Activated CD4-positive, alpha-beta T cell treated with anti-CD3 and anti-CD28 coated beads, Interleukin-2, amount 10 ng/mL, durations not matched to agents 7 days and 5 days (primary cell): Measurements from ENCODE around the gene FGF22. TPM values are rescaled to one million over a fixed set of nuclear protein-coding genes. Genes with fewer than 3 reads are reported as not detected.
A peak's percentile ranks its signal among the peaks of the same experiment; 100 is the strongest.

Source experiments
- CTCF ChIA-PET: fragments of 350-600 bp; sonication (Branson Sonifier 250); formaldehyde crosslinking; loops from one replicate; lab custom pipeline; 2021; ENCODE audit warnings: antibody characterized with exemption; lab: Charles Lee
- POLR2A ChIA-PET: fragments of 350-600 bp; sonication (Branson Sonifier 250); formaldehyde crosslinking; loops from one replicate; lab custom pipeline; 2021; ENCODE audit warnings: antibody characterized with exemption; lab: Charles Lee
- DNase-seq: peaks from one replicate; pipeline ENCODE4 v3.0.0-alpha.2; 2020
- H3K27ac Mint-ChIP-seq: one replicate; pipeline ENCODE4 v1.8.0; 2021; ENCODE audit warnings: mild to moderate bottlenecking, moderate library complexity, mixed read lengths
- H3K27me3 Mint-ChIP-seq: one replicate; pipeline ENCODE4 v1.8.0; 2021; ENCODE audit warnings: mixed read lengths
- H3K36me3 Mint-ChIP-seq: one replicate; pipeline ENCODE4 v1.8.0; 2021; ENCODE audit warnings: low read depth, mixed read lengths
- H3K4me1 Mint-ChIP-seq: one replicate; pipeline ENCODE4 v1.8.0; 2021; ENCODE audit warnings: mixed read lengths
- H3K4me3 Mint-ChIP-seq: one replicate; pipeline ENCODE4 v1.8.0; 2021; ENCODE audit warnings: mild to moderate bottlenecking, moderate library complexity, mixed read lengths
- H3K9me3 Mint-ChIP-seq: one replicate; pipeline ENCODE4 v1.8.0; 2021; ENCODE audit warnings: mixed read lengths
- total RNA-seq, 2 experiments: library from RNA; stranded (reverse); gene quantifications; one replicate each; pipeline ENCODE4 v1.2.3, GENCODE V29; 2021

The FGF22 gene
- total RNA-seq, 2 experiments from 2014 or later: 0.12 TPM; not detected in 1

- Mint-ChIP-seq H3K27ac (peak overlapping the region; percentile 96), H3K4me3 (peak overlapping the region; percentile 84), H3K4me1 (peaks cover 21% of the 10 kb centered on the region), H3K36me3 (peaks cover 16% of the 10 kb centered on the region), H3K9me3 (no peaks in the 10 kb centered on the region), H3K27me3 (no peaks in the 10 kb centered on the region)
- CTCF ChIA-PET: interaction anchor here (0.6 to 1.5 kb wide), 2 partner anchors 9 to 22 kb away, joined by 3 to 4 read pairs; no protein-coding TSS in a partner anchor
- POLR2A ChIA-PET: no interaction called here
- DNase-seq: peak; percentile 74
Observed at GRCh38 chr19:610801-611480, 28.7 kb upstream of the FGF22 start.

GRCh38 chr19:611481-611868 lies 28.2 kb upstream of the FGF22 start:
- CTCF ChIA-PET: interaction anchor here (0.6 kb wide), 1 partner anchor 10 kb away, joined by 3 read pairs; no protein-coding TSS in a partner anchor
- Mint-ChIP-seq H3K4me1 (peaks cover 21% of the 10 kb centered on the region), H3K27ac (peak overlapping the region; percentile 96), H3K9me3 (no peaks in the 10 kb centered on the region), H3K27me3 (no peaks in the 10 kb centered on the region), H3K4me3 (peak overlapping the region; percentile 84), H3K36me3 (peaks cover 16% of the 10 kb centered on the region)
- POLR2A ChIA-PET: no interaction called here
- peak; percentile 26 for DNase-seq

- DNase-seq: no peak
- Mint-ChIP-seq H3K9me3 (no peaks in the 10 kb centered on the region), H3K36me3 (peaks cover 16% of the 10 kb centered on the region), H3K4me1 (peaks cover 21% of the 10 kb centered on the region), H3K27ac (no peak overlapping the region), H3K27me3 (no peaks in the 10 kb centered on the region), H3K4me3 (no peak overlapping the region)
- POLR2A ChIA-PET: no interaction called here
- CTCF ChIA-PET: interaction anchor here (0.6 kb wide), 1 partner anchor 133 kb away, joined by 4 read pairs; no protein-coding TSS in a partner anchor
Observed at GRCh38 chr19:612941-613340, 26.7 kb upstream of the FGF22 start.

GRCh38 chr19:613732-614567 lies 25.7 kb upstream of the FGF22 start:
- peaks cover 20% of the 10 kb centered on the region for H3K36me3 Mint-ChIP-seq
- H3K27me3 Mint-ChIP-seq: no peaks in the 10 kb centered on the region
- H3K27ac Mint-ChIP-seq: peak overlapping the region; percentile 60
- ChIA-PET CTCF (no interaction called here), POLR2A (no interaction called here)
- H3K4me3 Mint-ChIP-seq: no peak overlapping the region
- DNase-seq: no peak
- peaks cover 21% of the 10 kb centered on the region for H3K4me1 Mint-ChIP-seq
- H3K9me3 Mint-ChIP-seq: no peaks in the 10 kb centered on the region

GRCh38 chr19:615619-616018 lies 24.1 kb upstream of the FGF22 start:
- Mint-ChIP-seq H3K9me3 (no peaks in the 10 kb centered on the region), H3K27ac (peak overlapping the region; percentile 31), H3K4me1 (peaks cover 15% of the 10 kb centered on the region), H3K27me3 (no peaks in the 10 kb centered on the region), H3K36me3 (peaks cover 27% of the 10 kb centered on the region), H3K4me3 (no peak overlapping the region)
- no peak for DNase-seq
- ChIA-PET POLR2A (no interaction called here), CTCF (no interaction called here)

- POLR2A ChIA-PET: no interaction called here
Observed at GRCh38 chr19:616062-616700, 23.5 kb upstream of the FGF22 start.

GRCh38 chr19:616747-617526 lies 22.7 kb upstream of the FGF22 start:
- no peak overlapping the region for H3K27ac Mint-ChIP-seq
- H3K27me3 Mint-ChIP-seq: no peaks in the 10 kb centered on the region

More at GRCh38 chr19:616062-616700, 23.5 kb upstream of the FGF22 start:
- Mint-ChIP-seq H3K4me1 (peaks cover 12% of the 10 kb centered on the region), H3K27me3 (no peaks in the 10 kb centered on the region), H3K36me3 (peaks cover 27% of the 10 kb centered on the region), H3K27ac (no peak overlapping the region), H3K9me3 (no peaks in the 10 kb centered on the region), H3K4me3 (no peak overlapping the region)
- no peak for DNase-seq
- CTCF ChIA-PET: no interaction called here

GRCh38 chr19:617551-618246 lies 22.0 kb upstream of the FGF22 start:
- Mint-ChIP-seq H3K4me3 (no peak overlapping the region), H3K4me1 (peaks cover 5% of the 10 kb centered on the region), H3K9me3 (no peaks in the 10 kb centered on the region), H3K36me3 (peaks cover 26% of the 10 kb centered on the region), H3K27ac (no peak overlapping the region), H3K27me3 (no peaks in the 10 kb centered on the region)
- ChIA-PET POLR2A (no interaction called here), CTCF (interaction anchor here (0.6 kb wide), 1 partner anchor 14 kb away, joined by 3 read pairs; no protein-coding TSS in a partner anchor)
- DNase-seq: no peak

More at GRCh38 chr19:616747-617526, 22.7 kb upstream of the FGF22 start:
- H3K36me3 Mint-ChIP-seq: peaks cover 27% of the 10 kb centered on the region
- ChIA-PET CTCF (no interaction called here), POLR2A (no interaction called here)
- no peaks in the 10 kb centered on the region for H3K9me3 Mint-ChIP-seq
- no peak overlapping the region for H3K4me3 Mint-ChIP-seq
- H3K4me1 Mint-ChIP-seq: peaks cover 8% of the 10 kb centered on the region
- DNase-seq: no peak

- CTCF ChIA-PET: interaction anchor here (0.6 kb wide), 1 partner anchor 13 kb away, joined by 3 read pairs; no protein-coding TSS in a partner anchor
- H3K27ac Mint-ChIP-seq: no peak overlapping the region
Observed at GRCh38 chr19:618247-618619, 21.4 kb upstream of the FGF22 start.

GRCh38 chr19:618674-619285 lies 20.9 kb upstream of the FGF22 start:
- ChIA-PET CTCF (no interaction called here), POLR2A (no interaction called here)
- no peak for DNase-seq
- Mint-ChIP-seq H3K4me3 (no peak overlapping the region), H3K36me3 (peaks cover 30% of the 10 kb centered on the region), H3K4me1 (peaks cover 3% of the 10 kb centered on the region), H3K27me3 (no peaks in the 10 kb centered on the region), H3K27ac (no peak overlapping the region), H3K9me3 (no peaks in the 10 kb centered on the region)

More at GRCh38 chr19:618247-618619, 21.4 kb upstream of the FGF22 start:
- peaks cover 3% of the 10 kb centered on the region for H3K4me1 Mint-ChIP-seq
- H3K27me3 Mint-ChIP-seq: no peaks in the 10 kb centered on the region
- peaks cover 26% of the 10 kb centered on the region for H3K36me3 Mint-ChIP-seq
- no peak overlapping the region for H3K4me3 Mint-ChIP-seq
- POLR2A ChIA-PET: no interaction called here
- DNase-seq: no peak
- no peaks in the 10 kb centered on the region for H3K9me3 Mint-ChIP-seq

- Mint-ChIP-seq H3K36me3 (peaks cover 27% of the 10 kb centered on the region), H3K9me3 (no peaks in the 10 kb centered on the region), H3K27me3 (no peaks in the 10 kb centered on the region), H3K27ac (no peak overlapping the region), H3K4me1 (peaks cover 3% of the 10 kb centered on the region), H3K4me3 (no peak overlapping the region)
- CTCF ChIA-PET: no interaction called here
- DNase-seq: no peak
- POLR2A ChIA-PET: no interaction called here
Observed at GRCh38 chr19:619286-620002, 20.2 kb upstream of the FGF22 start.
